Ascending aorta (tissue), 2 donors: ENCODE data around the gene FAM107A. TPM values are rescaled to one million over a fixed set of nuclear protein-coding genes. Genes with fewer than 3 reads are reported as not detected.
A peak's percentile ranks its signal among the peaks of the same experiment; 100 is the strongest.

Experiments
- DNase-seq, 2 donors: peaks; one replicate each; pipeline ENCODE4 v3.0.0-alpha.2; 2019; ENCODE audit warnings: low spot score in 2 of 2
- H3K27ac ChIP-seq, 2 donors: fragments of 200-600 bp; sonication (generic); one replicate each; pipeline ENCODE4 v1.5.1; 2016 to 2017; ENCODE audit warnings: mild to moderate bottlenecking in 1 of 2
- H3K27me3 ChIP-seq: fragments of 200-600 bp; sonication (generic); one replicate; pipeline ENCODE4 v1.5.1; 2017
- H3K36me3 ChIP-seq, 2 donors: fragments of 200-600 bp; sonication (generic); one replicate each; pipeline ENCODE4 v1.5.1; 2016
- H3K4me1 ChIP-seq, 2 donors: fragments of 200-600 bp; sonication (generic); one replicate each; pipeline ENCODE4 v1.5.1; 2016 to 2017; ENCODE audit warnings: mild to moderate bottlenecking in 1 of 2
- H3K4me3 ChIP-seq, 2 donors: fragments of 200-600 bp; sonication (generic); one replicate each; pipeline ENCODE4 v1.5.1; 2016 to 2017; ENCODE audit warnings: mild to moderate bottlenecking in 1 of 2
- H3K9me3 ChIP-seq, 2 donors: fragments of 200-600 bp; sonication (generic); one replicate each; pipeline ENCODE4 v1.5.1; 2016
- CTCF ChIP-seq, 3 experiments: fragments of 200-600 bp in 2 of 3; fragments of 450-650 bp in 1 of 3; sonication (generic) in 2 of 3; IDR thresholded peaks; one replicate each; pipeline ENCODE4 v1.5.1; 2016 to 2019; ENCODE audit warnings: antibody characterized with exemption in 3 of 3, mild to moderate bottlenecking in 1 of 3, moderate library complexity in 1 of 3
- intact Hi-C: fragments of 100-400 bp; cut with DNase I; formaldehyde crosslinking; loops from one replicate; pipeline ENCODE4 v1.15.1; 2023
- total RNA-seq: library from RNA; depleted of rRNA; stranded (reverse); fragments of >200 nt; gene quantifications from one replicate; pipeline ENCODE4 v1.1.0, GENCODE V29; 2016

The FAM107A gene
- total RNA-seq, 1 donor from 2014 or later, result 93.4 TPM

- H3K27ac ChIP-seq, result peak overlapping the region; percentile 64 to 71
- DNase-seq, result no peak
- H3K36me3 ChIP-seq, result peaks cover 5 to 27% of the 10 kb centered on the region in 2 donors
- intact Hi-C loops, result no loop called here
- TF ChIP-seq CTCF (IDR thresholded peaks at IDR 0.05), result no peak
- peaks cover 0 to 9% of the 10 kb centered on the region in 2 donors for H3K4me1 ChIP-seq
- no peaks in the 10 kb centered on the region for H3K9me3 ChIP-seq
- H3K27me3 ChIP-seq, result no peaks in the 10 kb centered on the region
- H3K4me3 ChIP-seq, result peak overlapping the region; percentile 35 to 64
These were observed 41.4 kb downstream of the FAM107A start for GRCh38 chr3:58535531-58536500.

GRCh38 chr3:58534592-58535494, 42.3 kb downstream of the FAM107A start:
- Histone ChIP-seq H3K4me3 (no peak overlapping the region), H3K4me1 (peaks cover 0 to 9% of the 10 kb centered on the region in 2 donors), H3K36me3 (peaks cover 5 to 34% of the 10 kb centered on the region in 2 donors), H3K27ac (no peak overlapping the region), H3K9me3 (no peaks in the 10 kb centered on the region), H3K27me3 (no peaks in the 10 kb centered on the region)
- intact Hi-C loops, result loop anchor here (5.0 kb wide), 1 partner anchor 213 kb away; no protein-coding TSS in a partner anchor
- no peak for TF ChIP-seq CTCF (IDR thresholded peaks at IDR 0.05)
- DNase-seq, result no peak

GRCh38 chr3:58532794-58533220, 44.4 kb downstream of the FAM107A start:
- Histone ChIP-seq H3K4me1 (peaks cover 0 to 9% of the 10 kb centered on the region in 2 donors), H3K27me3 (no peaks in the 10 kb centered on the region), H3K36me3 (peaks cover 5 to 44% of the 10 kb centered on the region in 2 donors), H3K27ac (no peak overlapping the region), H3K9me3 (no peaks in the 10 kb centered on the region), H3K4me3 (no peak overlapping the region)
- peak in 1 of 2 donors; percentile 85 for DNase-seq
- intact Hi-C loops, result loop anchor here (1.0 to 5.0 kb wide), 3 partner anchors 40 to 211 kb away; partner anchors contain the start of gene KCTD6
- TF ChIP-seq CTCF (IDR thresholded peaks at IDR 0.05), result peak; percentile 80 to 92 (median 86)

- intact Hi-C loops, result loop anchor here (1.0 to 5.0 kb wide), 3 partner anchors 39 to 210 kb away; partner anchors contain the start of gene KCTD6
- peaks cover 0 to 7% of the 10 kb centered on the region in 2 donors for H3K4me1 ChIP-seq
- peaks cover 5 to 53% of the 10 kb centered on the region in 2 donors for H3K36me3 ChIP-seq
These were observed 45.2 kb downstream of the FAM107A start for GRCh38 chr3:58531956-58532355.

More at GRCh38 chr3:58531956-58532355, 45.2 kb downstream of the FAM107A start:
- H3K27ac ChIP-seq, result no peak overlapping the region
- no peak for TF ChIP-seq CTCF (IDR thresholded peaks at IDR 0.05)
- no peaks in the 10 kb centered on the region for H3K27me3 ChIP-seq
- no peaks in the 10 kb centered on the region for H3K9me3 ChIP-seq
- DNase-seq, result no peak
- H3K4me3 ChIP-seq, result no peak overlapping the region
